Esophagus muscularis mucosa (tissue), 4 donors: Measurements from ENCODE around the gene WWOX. TPM values are rescaled to one million over a fixed set of nuclear protein-coding genes. Genes with fewer than 3 reads are reported as not detected.

Experiments used
- DNase-seq: peaks from one replicate; pipeline ENCODE4 v3.0.0-alpha.2; 2017; ENCODE audit errors: extremely low spot score
- H3K27ac ChIP-seq, 4 donors: fragments of 200-600 bp; sonication (generic); replicated peaks in 1 of 4; 1 replicate in 3 of 4; 2 replicates in 1 of 4; pipeline ENCODE4 v1.5.1; 2016 to 2019; ENCODE audit warnings: mild to moderate bottlenecking in 1 of 4
- H3K27me3 ChIP-seq, 4 donors: fragments of 200-600 bp; sonication (generic); one replicate each; pipeline versions ENCODE4 v1.5.1 to v1.6.0; 2016 to 2019
- H3K36me3 ChIP-seq, 4 donors: fragments of 200-600 bp; sonication (generic); one replicate each; pipeline ENCODE4 v1.5.1; 2016 to 2019
- H3K4me1 ChIP-seq, 4 donors: fragments of 200-600 bp; sonication (generic); one replicate each; pipeline ENCODE4 v1.5.1; 2016 to 2019
- H3K4me3 ChIP-seq, 4 donors: fragments of 200-600 bp; sonication (generic); 1 replicate in 2 of 4; 2 replicates in 2 of 4; pipeline ENCODE4 v1.5.1; 2016 to 2019; ENCODE audit warnings: mild to moderate bottlenecking in 4 of 4, moderate library complexity in 1 of 4
- H3K9me3 ChIP-seq, 4 donors: fragments of 200-600 bp; sonication (generic); 1 replicate in 3 of 4; 2 replicates in 1 of 4; pipeline ENCODE4 v1.5.1; 2016 to 2019
- EP300 ChIP-seq: sonication (generic); formaldehyde crosslinking; IDR thresholded peaks from one replicate; pipeline ENCODE4 v1.6.1; 2017; ENCODE audit warnings: antibody characterized with exemption
- POLR2A ChIP-seq: fragments of 450-650 bp; IDR thresholded peaks from one replicate; pipeline ENCODE4 v1.6.1; 2017; ENCODE audit warnings: antibody characterized with exemption, moderate library complexity, mild to moderate bottlenecking, low read depth
- POLR2AphosphoS5 ChIP-seq, 2 donors: sonication (generic); formaldehyde crosslinking; IDR thresholded peaks; one replicate each; pipeline ENCODE4 v1.6.1; 2017; ENCODE audit warnings: antibody characterized with exemption in 2 of 2
- WGBS: methylation state at CpG from one replicate; pipeline ENCODE4 v1.1.5; 2018; 5-methylcytosine and 5-hydroxymethylcytosine counted together
- intact Hi-C: fragments of 100-400 bp; cut with DNase I; formaldehyde crosslinking; loops from one replicate; pipeline ENCODE4 v1.15.1; 2023
- total RNA-seq, 4 donors: library from RNA; depleted of rRNA; stranded (reverse); fragments of >200 nt; gene quantifications; one replicate each; pipeline versions ENCODE4 v1.1.0 to v1.2.1, GENCODE V29; 2016
- TF ChIP-seq, protein P1 (sequence below), 3 experiments: fragments of 200-600 bp in 2 of 3; fragments of 450-650 bp in 1 of 3; sonication (generic) in 2 of 3; IDR thresholded peaks; one replicate each; pipeline ENCODE4 v1.5.1; 2017 to 2019; ENCODE audit warnings: antibody characterized with exemption in 3 of 3, mild to moderate bottlenecking in 2 of 3, moderate library complexity in 1 of 3

WWOX gene
- total RNA-seq, 4 donors from 2014 or later = 14.4 to 27.8 (median 15.4) TPM

DNA sequence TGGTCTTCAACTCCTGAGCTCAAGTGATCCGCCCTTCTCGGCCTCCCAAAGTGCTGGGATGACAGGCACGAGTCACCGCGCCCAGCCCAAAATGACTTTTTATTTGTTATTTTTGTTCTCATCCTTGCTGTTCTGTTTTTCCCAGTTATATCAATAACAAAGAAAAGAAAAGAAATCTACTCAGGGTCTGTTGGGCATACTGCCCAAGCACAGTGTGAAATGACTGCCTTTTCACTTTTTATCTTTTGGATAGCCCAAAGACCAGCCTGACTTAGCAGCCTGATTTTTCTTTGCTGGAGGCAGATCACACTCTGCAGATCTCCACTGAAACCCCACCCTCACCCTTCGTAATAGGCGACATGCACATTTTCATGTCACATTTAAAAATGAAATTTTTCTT is 1007.8 kb downstream of the WWOX start:
- TF ChIP-seq EP300 = no peak
- TF ChIP-seq, protein P1, sequence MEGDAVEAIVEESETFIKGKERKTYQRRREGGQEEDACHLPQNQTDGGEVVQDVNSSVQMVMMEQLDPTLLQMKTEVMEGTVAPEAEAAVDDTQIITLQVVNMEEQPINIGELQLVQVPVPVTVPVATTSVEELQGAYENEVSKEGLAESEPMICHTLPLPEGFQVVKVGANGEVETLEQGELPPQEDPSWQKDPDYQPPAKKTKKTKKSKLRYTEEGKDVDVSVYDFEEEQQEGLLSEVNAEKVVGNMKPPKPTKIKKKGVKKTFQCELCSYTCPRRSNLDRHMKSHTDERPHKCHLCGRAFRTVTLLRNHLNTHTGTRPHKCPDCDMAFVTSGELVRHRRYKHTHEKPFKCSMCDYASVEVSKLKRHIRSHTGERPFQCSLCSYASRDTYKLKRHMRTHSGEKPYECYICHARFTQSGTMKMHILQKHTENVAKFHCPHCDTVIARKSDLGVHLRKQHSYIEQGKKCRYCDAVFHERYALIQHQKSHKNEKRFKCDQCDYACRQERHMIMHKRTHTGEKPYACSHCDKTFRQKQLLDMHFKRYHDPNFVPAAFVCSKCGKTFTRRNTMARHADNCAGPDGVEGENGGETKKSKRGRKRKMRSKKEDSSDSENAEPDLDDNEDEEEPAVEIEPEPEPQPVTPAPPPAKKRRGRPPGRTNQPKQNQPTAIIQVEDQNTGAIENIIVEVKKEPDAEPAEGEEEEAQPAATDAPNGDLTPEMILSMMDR (IDR thresholded peaks at IDR 0.05) = no peak
- TF ChIP-seq POLR2A = no peak
- no peak for TF ChIP-seq POLR2AphosphoS5 (IDR thresholded peaks at IDR 0.05)
- intact Hi-C loops = no loop called here
- WGBS = 93% methylated on average over 7 of the region's 7 CpGs
- Histone ChIP-seq H3K4me3 (no peak overlapping the region), H3K36me3 (no peaks in the 10 kb centered on the region), H3K4me1 (no peaks in the 10 kb centered on the region), H3K9me3 (no peaks in the 10 kb centered on the region), H3K27me3 (no peaks in the 10 kb centered on the region), H3K27ac (no peak overlapping the region)
- no peak for DNase-seq

DNA sequence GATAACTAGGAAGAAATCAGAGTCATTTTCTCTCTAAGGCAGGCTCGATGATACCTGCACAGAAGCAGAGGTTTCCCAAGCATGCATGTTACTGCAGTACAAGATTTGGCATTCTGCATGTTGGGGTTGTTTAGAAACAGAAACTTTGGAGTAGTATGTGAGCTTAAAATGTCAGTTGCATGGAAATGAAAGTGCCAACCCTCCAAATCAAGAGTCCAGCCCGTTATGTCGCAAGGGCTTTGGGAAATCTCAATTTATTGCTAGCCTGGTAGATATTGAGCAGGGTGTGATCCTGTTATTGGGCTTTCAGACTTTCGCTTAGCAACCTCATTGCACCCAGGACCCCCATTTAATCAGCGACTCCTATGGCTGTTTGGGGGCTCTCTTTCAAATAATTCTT is 1010.3 kb downstream of the WWOX start:
- no peaks in the 10 kb centered on the region for H3K36me3 ChIP-seq
- H3K27ac ChIP-seq = no peak overlapping the region
- H3K4me3 ChIP-seq = no peak overlapping the region
- TF ChIP-seq POLR2A = no peak
- no peak for TF ChIP-seq POLR2AphosphoS5 (IDR thresholded peaks at IDR 0.05)
- TF ChIP-seq, protein P1 (IDR thresholded peaks at IDR 0.05) = no peak
- no peak for TF ChIP-seq EP300
- H3K27me3 ChIP-seq = no peaks in the 10 kb centered on the region
- no peak for DNase-seq
- intact Hi-C loops = no loop called here
- 91% methylated on average over 5 of the region's 5 CpGs for WGBS
- no peaks in the 10 kb centered on the region for H3K4me1 ChIP-seq
- H3K9me3 ChIP-seq = no peaks in the 10 kb centered on the region

DNA sequence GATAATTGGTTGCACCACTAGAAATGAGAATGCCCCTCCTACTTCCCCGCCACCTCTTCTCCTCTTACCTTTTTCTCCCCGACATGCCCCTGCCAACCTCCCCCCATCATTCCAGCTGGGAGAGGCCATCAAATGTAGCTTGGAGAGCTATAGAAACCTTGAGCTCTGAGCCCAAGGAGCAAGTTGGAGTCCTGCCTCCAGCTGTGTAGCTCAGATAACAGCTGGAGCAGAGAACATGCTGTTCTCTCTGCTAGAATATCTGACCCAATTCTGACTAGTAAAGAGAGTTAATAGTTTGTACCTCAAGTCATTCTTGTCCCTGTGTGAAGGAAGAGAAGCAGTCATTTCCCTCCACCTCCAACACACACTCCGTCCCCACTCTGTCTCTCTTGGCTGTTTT is 1010.8 kb downstream of the WWOX start:
- Histone ChIP-seq H3K4me1 (no peaks in the 10 kb centered on the region), H3K4me3 (no peak overlapping the region), H3K27ac (no peak overlapping the region), H3K27me3 (no peaks in the 10 kb centered on the region), H3K36me3 (no peaks in the 10 kb centered on the region), H3K9me3 (no peaks in the 10 kb centered on the region)
- DNase-seq = no peak
- WGBS = 92% methylated on average over 3 of the region's 3 CpGs
- intact Hi-C loops = no loop called here
- no peak for TF ChIP-seq POLR2AphosphoS5 (IDR thresholded peaks at IDR 0.05)
- no peak for TF ChIP-seq POLR2A
- TF ChIP-seq, protein P1 (IDR thresholded peaks at IDR 0.05) = no peak
- no peak for TF ChIP-seq EP300

DNA sequence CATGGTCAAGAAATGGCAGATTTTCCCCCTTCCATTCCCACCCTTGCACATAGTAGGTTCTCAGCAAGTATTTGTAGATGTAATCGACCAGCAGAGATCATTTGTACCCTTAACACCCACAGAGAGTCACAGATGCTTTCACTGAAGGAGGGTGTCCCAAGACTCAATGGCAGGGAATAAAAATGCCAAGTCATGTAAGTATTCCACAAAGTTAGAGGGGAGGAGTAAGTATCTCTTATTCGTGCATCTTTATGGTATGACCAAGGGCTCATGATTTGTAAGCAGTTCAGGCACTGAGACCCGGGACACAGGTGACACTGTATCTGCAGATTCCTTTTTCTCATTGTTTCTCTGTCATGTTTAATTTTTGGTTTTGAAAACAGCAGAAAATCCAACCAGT is 1011.5 kb downstream of the WWOX start:
- H3K27me3 ChIP-seq = no peaks in the 10 kb centered on the region
- 84% methylated on average over 3 of the region's 3 CpGs for WGBS
- no peak for DNase-seq
- H3K27ac ChIP-seq = no peak overlapping the region
- H3K4me1 ChIP-seq = no peaks in the 10 kb centered on the region
- TF ChIP-seq POLR2A (no peak), EP300 (no peak), POLR2AphosphoS5 (IDR thresholded peaks at IDR 0.05) (no peak)
- TF ChIP-seq, protein P1 (IDR thresholded peaks at IDR 0.05) = no peak
- no peak overlapping the region for H3K4me3 ChIP-seq
- no peaks in the 10 kb centered on the region for H3K9me3 ChIP-seq
- intact Hi-C loops = no loop called here
- no peaks in the 10 kb centered on the region for H3K36me3 ChIP-seq

DNA sequence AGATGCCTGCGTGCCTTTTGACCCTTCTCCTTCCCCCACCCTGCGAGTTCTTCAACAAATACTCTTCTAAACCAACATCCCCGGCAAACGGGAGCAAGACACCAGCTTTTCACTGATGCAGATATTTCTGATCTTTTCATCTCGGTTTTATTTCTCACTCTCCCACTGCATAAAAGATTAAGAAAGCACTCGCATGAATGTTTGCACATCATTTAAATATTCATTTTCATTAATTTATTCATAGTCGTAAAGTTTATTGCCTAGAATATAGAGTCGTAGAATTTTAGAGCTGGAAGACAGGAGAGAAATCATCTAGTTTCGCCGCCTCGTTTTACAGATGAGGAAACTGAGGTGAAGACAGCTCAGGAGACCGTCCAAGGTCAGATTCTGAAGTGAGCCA is 1013.0 kb downstream of the WWOX start:
- TF ChIP-seq, protein P1 (IDR thresholded peaks at IDR 0.05) = no peak
- TF ChIP-seq POLR2AphosphoS5 (IDR thresholded peaks at IDR 0.05) (no peak), POLR2A (no peak), EP300 (no peak)
- Histone ChIP-seq H3K36me3 (no peaks in the 10 kb centered on the region), H3K4me3 (no peak overlapping the region), H3K27ac (no peak overlapping the region), H3K4me1 (no peaks in the 10 kb centered on the region), H3K9me3 (peaks cover 0 to 7% (median 5%) of the 10 kb centered on the region in 4 donors), H3K27me3 (no peaks in the 10 kb centered on the region)
- DNase-seq = no peak
- WGBS = 93% methylated on average over 12 of the region's 12 CpGs
- intact Hi-C loops = no loop called here
